HG02885 (cell line): ENCODE measurements around the gene TMEM131L.
"Not testable (repeated sequence)": the region's sequence is repeated elsewhere in the genome, so short reads cannot be mapped to it uniquely, and the experiment has no call there.

Experiments
- ATAC-seq: cut with Tn5 transposase; IDR thresholded peaks from one replicate; pipeline ENCODE4 v1.9.1; 2021; ENCODE audit warnings: mild to moderate bottlenecking; ENCODE audit not compliant: unreplicated experiment, poor library complexity

TMEM131L gene

GRCh38 chr4:153595894-153596601, 129.9 kb downstream of the TMEM131L start:
- ATAC-seq = peak; percentile 50

GRCh38 chr4:153602758-153603157, 136.6 kb downstream of the TMEM131L start:
- no peak for ATAC-seq

GRCh38 chr4:153603258-153603657, 137.1 kb downstream of the TMEM131L start:
- no peak for ATAC-seq

GRCh38 chr4:153603835-153604234, 137.7 kb downstream of the TMEM131L start:
- no peak for ATAC-seq

- ATAC-seq = not testable (repeated sequence)
Observed at GRCh38 chr4:153609070-153609469, 142.9 kb downstream of the TMEM131L start.

GRCh38 chr4:153610623-153611376, 144.6 kb downstream of the TMEM131L start:
- ATAC-seq = no peak

GRCh38 chr4:153611679-153612078, 145.5 kb downstream of the TMEM131L start:
- ATAC-seq = no peak

GRCh38 chr4:153612878-153613277, 146.7 kb downstream of the TMEM131L start:
- no peak for ATAC-seq

GRCh38 chr4:153616006-153616555, 149.9 kb downstream of the TMEM131L start:
- ATAC-seq = no peak

- no peak for ATAC-seq
Observed at GRCh38 chr4:153618833-153619232, 152.7 kb downstream of the TMEM131L start.

GRCh38 chr4:153619811-153620210, 153.7 kb downstream of the TMEM131L start:
- no peak for ATAC-seq

- no peak for ATAC-seq
Observed at GRCh38 chr4:153620352-153620751, 154.2 kb downstream of the TMEM131L start.

- no peak for ATAC-seq
Observed at GRCh38 chr4:153622093-153622492, 155.9 kb downstream of the TMEM131L start.

GRCh38 chr4:153622778-153623240, 156.6 kb downstream of the TMEM131L start:
- ATAC-seq = no peak

GRCh38 chr4:153623491-153623890, 157.3 kb downstream of the TMEM131L start:
- ATAC-seq = no peak

GRCh38 chr4:153628796-153629315, 162.7 kb downstream of the TMEM131L start:
- ATAC-seq = no peak

GRCh38 chr4:153629776-153630175, 163.6 kb downstream of the TMEM131L start:
- no peak for ATAC-seq

- ATAC-seq = no peak
Observed at GRCh38 chr4:153634738-153635353, 168.7 kb downstream of the TMEM131L start.

- ATAC-seq = no peak
Observed at GRCh38 chr4:153635846-153636245, 169.7 kb downstream of the TMEM131L start.

GRCh38 chr4:153637201-153637600, 171.0 kb downstream of the TMEM131L start:
- ATAC-seq = no peak

GRCh38 chr4:153638011-153638410, 171.9 kb downstream of the TMEM131L start:
- no peak for ATAC-seq
